Measurements from ENCODE around the gene DYNLT5.
"Not testable (repeated sequence)": the region's sequence is repeated elsewhere in the genome, so short reads cannot be mapped to it uniquely, and the experiment has no call there.

Gene DYNLT5

GRCh38 chr1:66752000-66752592 is at the start of gene DYNLT5:
Gene DYNLT5, plus strand, starts transcription at chr1:66752459. Its CDS starts 2,200 bp downstream, at chr1:66754659.
- peak within 1 kb of the TSS; percentile 13 for H3K27ac ChIP-seq (ENCODE audit: low read depth, low read length)
- H3K9ac ChIP-seq (ENCODE audit: low read length in 5 of 5), result peak within 1 kb of the TSS in 2 of 5 donors; percentile 43 to 53
- H3K36me3 ChIP-seq (ENCODE audit: control insufficient read depth in 5 of 5, insufficient read depth in 5 of 5, low read length in 5 of 5), result no peaks in the 10 kb centered on the region

GRCh38 chr1:66704177-66704875 is 47.9 kb upstream of the DYNLT5 start:
- no peaks in the 10 kb centered on the region for H3K36me3 ChIP-seq (ENCODE audit: control insufficient read depth in 5 of 5, insufficient read depth in 5 of 5, low read length in 5 of 5)
- peaks cover 0 to 19% (median 11%) of the 10 kb centered on the region in 5 donors for H3K4me1 ChIP-seq (ENCODE audit: control insufficient read depth in 5 of 5, insufficient read depth in 5 of 5, low read length in 5 of 5)
- peak overlapping the region; percentile 32 for H3K27ac ChIP-seq (ENCODE audit: low read depth, low read length)

More at GRCh38 chr1:66752000-66752592, at the start of gene DYNLT5:
- Histone ChIP-seq H3K9me3 (ENCODE audit: control insufficient read depth in 5 of 5, low read length in 5 of 5) (no peaks in the 10 kb centered on the region), H3K4me1 (ENCODE audit: control insufficient read depth in 5 of 5, insufficient read depth in 5 of 5, low read length in 5 of 5) (peaks cover 4 to 17% (median 12%) of the 10 kb centered on the region in 5 donors), H3K27me3 (ENCODE audit: control insufficient read depth in 5 of 5, insufficient read depth in 4 of 5, low read length in 5 of 5) (peaks cover 4 to 13% (median 4%) of the 10 kb centered on the region in 5 donors), H3K4me3 (ENCODE audit: low read depth in 1 of 5, low read length in 5 of 5) (peak within 1 kb of the TSS; percentile 49 to 66 (median 62))

GRCh38 chr1:66705110-66705509 is 47.1 kb upstream of the DYNLT5 start:
- H3K27ac ChIP-seq (ENCODE audit: low read depth, low read length), result peak overlapping the region; percentile 32
- no peaks in the 10 kb centered on the region for H3K36me3 ChIP-seq (ENCODE audit: control insufficient read depth in 5 of 5, insufficient read depth in 5 of 5, low read length in 5 of 5)
- H3K9me3 ChIP-seq (ENCODE audit: control insufficient read depth in 5 of 5, low read length in 5 of 5), result no peaks in the 10 kb centered on the region
- no peaks in the 10 kb centered on the region for H3K27me3 ChIP-seq (ENCODE audit: control insufficient read depth in 5 of 5, insufficient read depth in 4 of 5, low read length in 5 of 5)
- H3K9ac ChIP-seq (ENCODE audit: low read length in 5 of 5), result no peak overlapping the region
- H3K4me3 ChIP-seq (ENCODE audit: low read depth in 1 of 5, low read length in 5 of 5), result no peak overlapping the region
- H3K4me1 ChIP-seq (ENCODE audit: control insufficient read depth in 5 of 5, insufficient read depth in 5 of 5, low read length in 5 of 5), result peaks cover 0 to 19% (median 11%) of the 10 kb centered on the region in 5 donors

More at GRCh38 chr1:66704177-66704875, 47.9 kb upstream of the DYNLT5 start:
- H3K9ac ChIP-seq (ENCODE audit: low read length in 5 of 5), result no peak overlapping the region
- no peaks in the 10 kb centered on the region for H3K9me3 ChIP-seq (ENCODE audit: control insufficient read depth in 5 of 5, low read length in 5 of 5)
- H3K4me3 ChIP-seq (ENCODE audit: low read depth in 1 of 5, low read length in 5 of 5), result peak overlapping the region in 1 of 5 donors; percentile 7
- no peaks in the 10 kb centered on the region for H3K27me3 ChIP-seq (ENCODE audit: control insufficient read depth in 5 of 5, insufficient read depth in 4 of 5, low read length in 5 of 5)

GRCh38 chr1:66711420-66711819 is 40.8 kb upstream of the DYNLT5 start:
- no peaks in the 10 kb centered on the region for H3K4me1 ChIP-seq (ENCODE audit: control insufficient read depth in 5 of 5, insufficient read depth in 5 of 5, low read length in 5 of 5)
- no peaks in the 10 kb centered on the region for H3K36me3 ChIP-seq (ENCODE audit: control insufficient read depth in 5 of 5, insufficient read depth in 5 of 5, low read length in 5 of 5)
- no peak overlapping the region for H3K4me3 ChIP-seq (ENCODE audit: low read depth in 1 of 5, low read length in 5 of 5)
- H3K27me3 ChIP-seq (ENCODE audit: control insufficient read depth in 5 of 5, insufficient read depth in 4 of 5, low read length in 5 of 5), result no peaks in the 10 kb centered on the region
- no peaks in the 10 kb centered on the region for H3K9me3 ChIP-seq (ENCODE audit: control insufficient read depth in 5 of 5, low read length in 5 of 5)
- no peak overlapping the region for H3K9ac ChIP-seq (ENCODE audit: low read length in 5 of 5)
- H3K27ac ChIP-seq (ENCODE audit: low read depth, low read length), result no peak overlapping the region

- Histone ChIP-seq H3K27ac (ENCODE audit: low read depth, low read length) (no peak overlapping the region), H3K36me3 (ENCODE audit: control insufficient read depth in 5 of 5, insufficient read depth in 5 of 5, low read length in 5 of 5) (no peaks in the 10 kb centered on the region), H3K9ac (ENCODE audit: low read length in 5 of 5) (no peak overlapping the region), H3K9me3 (ENCODE audit: control insufficient read depth in 5 of 5, low read length in 5 of 5) (no peaks in the 10 kb centered on the region), H3K4me1 (ENCODE audit: control insufficient read depth in 5 of 5, insufficient read depth in 5 of 5, low read length in 5 of 5) (no peaks in the 10 kb centered on the region), H3K4me3 (ENCODE audit: low read depth in 1 of 5, low read length in 5 of 5) (no peak overlapping the region), H3K27me3 (ENCODE audit: control insufficient read depth in 5 of 5, insufficient read depth in 4 of 5, low read length in 5 of 5) (no peaks in the 10 kb centered on the region)
Measured at GRCh38 chr1:66712839-66713238, 39.4 kb upstream of the DYNLT5 start.

GRCh38 chr1:66723985-66724384 is 28.3 kb upstream of the DYNLT5 start:
- no peak overlapping the region for H3K4me3 ChIP-seq (ENCODE audit: low read depth in 1 of 5, low read length in 5 of 5)

GRCh38 chr1:66725885-66726665 is 26.2 kb upstream of the DYNLT5 start:
- Histone ChIP-seq H3K9ac (ENCODE audit: low read length in 5 of 5) (no peak overlapping the region), H3K4me1 (ENCODE audit: control insufficient read depth in 5 of 5, insufficient read depth in 5 of 5, low read length in 5 of 5) (peaks cover 2 to 7% (median 6%) of the 10 kb centered on the region in 5 donors), H3K27me3 (ENCODE audit: control insufficient read depth in 5 of 5, insufficient read depth in 4 of 5, low read length in 5 of 5) (no peaks in the 10 kb centered on the region), H3K9me3 (ENCODE audit: control insufficient read depth in 5 of 5, low read length in 5 of 5) (no peaks in the 10 kb centered on the region), H3K36me3 (ENCODE audit: control insufficient read depth in 5 of 5, insufficient read depth in 5 of 5, low read length in 5 of 5) (no peaks in the 10 kb centered on the region), H3K27ac (ENCODE audit: low read depth, low read length) (no peak overlapping the region), H3K4me3 (ENCODE audit: low read depth in 1 of 5, low read length in 5 of 5) (no peak overlapping the region)

More at GRCh38 chr1:66723985-66724384, 28.3 kb upstream of the DYNLT5 start:
- Histone ChIP-seq H3K27me3 (ENCODE audit: control insufficient read depth in 5 of 5, insufficient read depth in 4 of 5, low read length in 5 of 5) (no peaks in the 10 kb centered on the region), H3K36me3 (ENCODE audit: control insufficient read depth in 5 of 5, insufficient read depth in 5 of 5, low read length in 5 of 5) (no peaks in the 10 kb centered on the region), H3K4me1 (ENCODE audit: control insufficient read depth in 5 of 5, insufficient read depth in 5 of 5, low read length in 5 of 5) (peaks cover 2 to 7% (median 4%) of the 10 kb centered on the region in 5 donors), H3K9me3 (ENCODE audit: control insufficient read depth in 5 of 5, low read length in 5 of 5) (no peaks in the 10 kb centered on the region), H3K27ac (ENCODE audit: low read depth, low read length) (no peak overlapping the region), H3K9ac (ENCODE audit: low read length in 5 of 5) (no peak overlapping the region)

GRCh38 chr1:66728021-66728420 is 24.2 kb upstream of the DYNLT5 start:
- Histone ChIP-seq H3K27me3 (ENCODE audit: control insufficient read depth in 5 of 5, insufficient read depth in 4 of 5, low read length in 5 of 5) (no peaks in the 10 kb centered on the region), H3K4me3 (ENCODE audit: low read depth in 1 of 5, low read length in 5 of 5) (no peak overlapping the region), H3K27ac (ENCODE audit: low read depth, low read length) (no peak overlapping the region), H3K4me1 (ENCODE audit: control insufficient read depth in 5 of 5, insufficient read depth in 5 of 5, low read length in 5 of 5) (peaks cover 2 to 7% (median 6%) of the 10 kb centered on the region in 5 donors), H3K9ac (ENCODE audit: low read length in 5 of 5) (no peak overlapping the region), H3K36me3 (ENCODE audit: control insufficient read depth in 5 of 5, insufficient read depth in 5 of 5, low read length in 5 of 5) (no peaks in the 10 kb centered on the region), H3K9me3 (ENCODE audit: control insufficient read depth in 5 of 5, low read length in 5 of 5) (no peaks in the 10 kb centered on the region)

GRCh38 chr1:66728716-66729115 is 23.5 kb upstream of the DYNLT5 start:
- not testable (repeated sequence) for H3K27me3 ChIP-seq (ENCODE audit: control insufficient read depth in 5 of 5, insufficient read depth in 4 of 5, low read length in 5 of 5); H3K36me3 ChIP-seq (ENCODE audit: control insufficient read depth in 5 of 5, insufficient read depth in 5 of 5, low read length in 5 of 5); H3K4me1 ChIP-seq (ENCODE audit: control insufficient read depth in 5 of 5, insufficient read depth in 5 of 5, low read length in 5 of 5); H3K9me3 ChIP-seq (ENCODE audit: control insufficient read depth in 5 of 5, low read length in 5 of 5); H3K9ac ChIP-seq (ENCODE audit: low read length in 5 of 5); H3K4me3 ChIP-seq (ENCODE audit: low read depth in 1 of 5, low read length in 5 of 5)
- peak overlapping the region; percentile 14 for H3K27ac ChIP-seq (ENCODE audit: low read depth, low read length)

GRCh38 chr1:66729119-66729518 is 23.1 kb upstream of the DYNLT5 start:
- Histone ChIP-seq H3K9me3 (ENCODE audit: control insufficient read depth in 5 of 5, low read length in 5 of 5) (no peaks in the 10 kb centered on the region), H3K36me3 (ENCODE audit: control insufficient read depth in 5 of 5, insufficient read depth in 5 of 5, low read length in 5 of 5) (no peaks in the 10 kb centered on the region), H3K4me3 (ENCODE audit: low read depth in 1 of 5, low read length in 5 of 5) (no peak overlapping the region), H3K27me3 (ENCODE audit: control insufficient read depth in 5 of 5, insufficient read depth in 4 of 5, low read length in 5 of 5) (no peaks in the 10 kb centered on the region), H3K9ac (ENCODE audit: low read length in 5 of 5) (no peak overlapping the region), H3K27ac (ENCODE audit: low read depth, low read length) (peak overlapping the region; percentile 14), H3K4me1 (ENCODE audit: control insufficient read depth in 5 of 5, insufficient read depth in 5 of 5, low read length in 5 of 5) (peaks cover 2 to 7% (median 6%) of the 10 kb centered on the region in 5 donors)

All from subcutaneous abdominal adipose tissue (tissue), 5 donors.